Astrocyte (in vitro differentiated cells and primary cell): ENCODE results near the gene MAP3K20.

Experiments used
- EZH2 ChIP-seq: IDR thresholded peaks from 2 replicates; pipeline ENCODE4 v1.6.1; 2012; ENCODE audit warnings: mild to moderate bottlenecking, low read length, inconsistent platforms; ENCODE audit not compliant: insufficient read depth
- TF ChIP-seq, protein P1 (sequence below): IDR thresholded peaks from 2 replicates; pipeline ENCODE4 v1.5.1; 2011; ENCODE audit warnings: low read depth, mild to moderate bottlenecking, inconsistent platforms, low read length, moderate library complexity; ENCODE audit not compliant: insufficient read depth

DNA sequence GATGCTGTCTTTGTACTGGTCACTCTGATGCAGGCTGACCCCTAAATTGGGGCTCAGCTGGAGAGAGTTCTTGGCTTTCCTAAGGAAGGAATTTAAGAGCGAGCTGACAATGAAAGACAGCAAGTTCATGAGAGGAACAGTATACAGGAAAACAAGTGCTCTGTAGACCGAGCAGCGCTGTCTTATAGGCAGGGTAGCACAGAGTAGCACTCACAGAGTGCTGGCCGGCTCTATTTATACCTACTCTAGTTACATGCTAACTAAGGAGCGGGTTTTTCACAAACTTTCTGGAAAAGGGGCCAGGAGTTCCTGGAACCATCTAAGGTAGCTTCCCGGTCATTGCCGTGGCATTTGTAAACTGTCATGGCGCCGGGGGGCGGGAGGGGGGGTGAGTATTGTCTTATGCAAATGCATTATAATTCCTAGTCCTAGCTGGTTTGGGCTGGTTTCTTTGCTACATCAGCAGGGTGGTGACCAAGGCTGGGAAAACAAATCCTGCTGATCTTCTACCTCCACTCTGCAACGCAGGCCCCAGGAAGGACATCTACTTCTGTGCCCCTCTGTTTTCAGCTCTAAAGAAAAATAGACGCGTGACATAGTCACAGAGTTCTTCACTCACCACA is 31.6 kb upstream of the MAP3K20 start:
- TF ChIP-seq, protein P1, sequence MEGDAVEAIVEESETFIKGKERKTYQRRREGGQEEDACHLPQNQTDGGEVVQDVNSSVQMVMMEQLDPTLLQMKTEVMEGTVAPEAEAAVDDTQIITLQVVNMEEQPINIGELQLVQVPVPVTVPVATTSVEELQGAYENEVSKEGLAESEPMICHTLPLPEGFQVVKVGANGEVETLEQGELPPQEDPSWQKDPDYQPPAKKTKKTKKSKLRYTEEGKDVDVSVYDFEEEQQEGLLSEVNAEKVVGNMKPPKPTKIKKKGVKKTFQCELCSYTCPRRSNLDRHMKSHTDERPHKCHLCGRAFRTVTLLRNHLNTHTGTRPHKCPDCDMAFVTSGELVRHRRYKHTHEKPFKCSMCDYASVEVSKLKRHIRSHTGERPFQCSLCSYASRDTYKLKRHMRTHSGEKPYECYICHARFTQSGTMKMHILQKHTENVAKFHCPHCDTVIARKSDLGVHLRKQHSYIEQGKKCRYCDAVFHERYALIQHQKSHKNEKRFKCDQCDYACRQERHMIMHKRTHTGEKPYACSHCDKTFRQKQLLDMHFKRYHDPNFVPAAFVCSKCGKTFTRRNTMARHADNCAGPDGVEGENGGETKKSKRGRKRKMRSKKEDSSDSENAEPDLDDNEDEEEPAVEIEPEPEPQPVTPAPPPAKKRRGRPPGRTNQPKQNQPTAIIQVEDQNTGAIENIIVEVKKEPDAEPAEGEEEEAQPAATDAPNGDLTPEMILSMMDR = no peak
- TF ChIP-seq EZH2 = no peak
